B cell (primary cell): ENCODE measurements around the gene POU3F3. TPM values are rescaled to one million over a fixed set of nuclear protein-coding genes. Genes with fewer than 3 reads are reported as not detected.

Experiments
- ATAC-seq: fragments of 200-7000 bp; cut with Tn5 transposase; one replicate; pipeline ENCODE4 v1.10.0; 2021; ENCODE audit warnings: low read depth, mild to moderate bottlenecking, moderate number of reproducible peaks, moderate library complexity
- CTCF ChIA-PET: fragments of 350-600 bp; sonication (Branson Sonifier 250); formaldehyde crosslinking; loops from one replicate; lab custom pipeline; 2021; ENCODE audit warnings: antibody characterized with exemption, inconsistent platforms; lab: Charles Lee
- POLR2A ChIA-PET: fragments of 350-600 bp; sonication (Branson Sonifier 250); formaldehyde crosslinking; loops from one replicate; lab custom pipeline; 2021; ENCODE audit warnings: antibody characterized with exemption; lab: Charles Lee
- DNase-seq: peaks from one replicate; pipeline ENCODE4 v3.0.0; 2013
- H2AFZ ChIP-seq: 2 replicates; pipeline ENCODE4 v1.6.1; 2012; ENCODE audit warnings: mild to moderate bottlenecking, low read depth, low read length; ENCODE audit not compliant: insufficient read depth, poor library complexity, severe bottlenecking
- H3K27ac ChIP-seq, 2 donors: 1 replicate in 1 of 2; 2 replicates in 1 of 2; pipeline ENCODE4 v1.5.1; 2012 to 2013; ENCODE audit warnings: low read length in 2 of 2, mild to moderate bottlenecking in 2 of 2, moderate library complexity in 1 of 2
- H3K27me3 ChIP-seq, 4 experiments: fragments of 200-600 bp in 1 of 4; sonication (generic) in 1 of 4; replicated peaks in 1 of 4; 1 replicate in 2 of 4; 2 replicates in 2 of 4; pipeline versions ENCODE4 v1.6.1 to v1.7.0; 2013 to 2016; ENCODE audit warnings: low read length in 3 of 4, mild to moderate bottlenecking in 2 of 4, mixed read lengths in 1 of 4, moderate library complexity in 1 of 4; ENCODE audit not compliant: insufficient read depth in 4 of 4, control insufficient read depth in 3 of 4; ENCODE audit errors: control extremely low read depth in 1 of 4
- H3K36me3 ChIP-seq, 2 experiments: replicated peaks in 1 of 2; 1 replicate in 1 of 2; 2 replicates in 1 of 2; pipeline versions ENCODE4 v1.6.1 to v1.7.1; 2013; ENCODE audit warnings: low read length in 1 of 2; ENCODE audit not compliant: insufficient read depth in 2 of 2, control insufficient read depth in 1 of 2; ENCODE audit errors: control extremely low read depth in 1 of 2, extremely low read depth in 1 of 2
- H3K4me1 ChIP-seq, 2 donors: fragments of 200-600 bp in 1 of 2; sonication (generic) in 1 of 2; 1 replicate in 1 of 2; 2 replicates in 1 of 2; pipeline versions ENCODE4 v1.5.1 to v1.6.1; 2013 to 2017; ENCODE audit warnings: low read length in 2 of 2; ENCODE audit not compliant: control insufficient read depth in 2 of 2, insufficient read depth in 2 of 2
- H3K4me2 ChIP-seq: replicated peaks from 2 replicates; pipeline ENCODE3; 2012; ENCODE audit warnings: mild to moderate bottlenecking, low read depth, low read length; ENCODE audit not compliant: poor library complexity, severe bottlenecking
- H3K4me3 ChIP-seq, 5 experiments: fragments of 200-600 bp in 1 of 5; sonication (generic) in 1 of 5; 1 replicate in 3 of 5; 2 replicates in 2 of 5; pipeline versions ENCODE4 v1.5.1 to v1.7.0; 2011 to 2016; ENCODE audit warnings: low read length in 4 of 5, mild to moderate bottlenecking in 4 of 5, low read depth in 2 of 5, control low read depth in 1 of 5, moderate library complexity in 1 of 5; ENCODE audit not compliant: insufficient read depth in 1 of 5; ENCODE audit errors: control extremely low read depth in 1 of 5, extremely low read depth in 1 of 5
- H3K79me2 ChIP-seq: fragments of 200-600 bp; sonication (generic); one replicate; pipeline ENCODE4 v1.6.0; 2016; ENCODE audit warnings: low read length; ENCODE audit not compliant: control insufficient read depth, insufficient read depth
- H3K9ac ChIP-seq: fragments of 200-600 bp; sonication (generic); 2 replicates; pipeline ENCODE4 v1.6.1; 2017; ENCODE audit warnings: mild to moderate bottlenecking, low read length, moderate library complexity
- H3K9me3 ChIP-seq, 3 donors: one replicate each; pipeline versions ENCODE4 v1.6.1 to v1.7.1; 2013; ENCODE audit warnings: low read length in 2 of 3; ENCODE audit not compliant: control insufficient read depth in 2 of 3, insufficient read depth in 1 of 3; ENCODE audit errors: control extremely low read depth in 1 of 3
- H4K20me1 ChIP-seq: 2 replicates; pipeline ENCODE4 v1.6.0; 2012; ENCODE audit warnings: mild to moderate bottlenecking, low read length; ENCODE audit not compliant: insufficient read depth, control insufficient read depth, poor library complexity, severe bottlenecking
- H3K27ac Mint-ChIP-seq: one replicate; pipeline ENCODE4 v1.8.0; 2021; ENCODE audit warnings: mixed read lengths
- H3K27me3 Mint-ChIP-seq: one replicate; pipeline ENCODE4 v1.8.0; 2021; ENCODE audit warnings: mixed read lengths
- H3K4me1 Mint-ChIP-seq: one replicate; pipeline ENCODE4 v1.8.0; 2021; ENCODE audit warnings: mixed read lengths
- H3K4me3 Mint-ChIP-seq: one replicate; pipeline ENCODE4 v1.8.0; 2021; ENCODE audit warnings: mixed read lengths
- H3K9me3 Mint-ChIP-seq: one replicate; pipeline ENCODE4 v1.8.0; 2022; ENCODE audit warnings: mixed read lengths; ENCODE audit not compliant: insufficient read depth
- EZH2 ChIP-seq: IDR thresholded peaks from 2 replicates; pipeline ENCODE4 v1.6.1; 2012; ENCODE audit warnings: borderline replicate concordance, low read depth, mild to moderate bottlenecking, moderate library complexity, low read length; ENCODE audit not compliant: insufficient read depth, poor library complexity, severe bottlenecking
- WGBS: methylation state at CpG from one replicate; pipeline ENCODE4 v1.1.5; 2013; ENCODE audit warnings: missing lambda C conversion rate; ENCODE audit not compliant: insufficient coverage; 5-methylcytosine and 5-hydroxymethylcytosine counted together
- intact Hi-C: fragments of 100-400 bp; cut with micrococcal nuclease; formaldehyde crosslinking; loops from one replicate; pipeline ENCODE4 v1.10.0; 2022
- polyA plus RNA-seq: library from polyadenylated mRNA; depleted of rRNA; stranded (reverse); fragments of >200 nt; gene quantifications from 2 replicates; pipeline ENCODE4 v1.2.3, GENCODE V29; 2012
- total RNA-seq, 2 donors: library from RNA; stranded (reverse); fragments of 120-200 nt in 1 of 2; gene quantifications; 1 replicate in 1 of 2; 2 replicates in 1 of 2; pipeline versions ENCODE4 v1.2.3 to v1.2.4, GENCODE V29; 2013 to 2022
- TF ChIP-seq, protein P1 (sequence below): fragments of 200-600 bp; IDR thresholded peaks from one replicate; pipeline ENCODE4 v1.8.0; 2022; ENCODE audit warnings: antibody characterized with exemption, mild to moderate bottlenecking

POU3F3 gene
- total and polyA plus RNA-seq, 2 donors (not counting 1 experiment from before 2014, with no cell fraction given) = 0.03 to 0.12 TPM

DNA sequence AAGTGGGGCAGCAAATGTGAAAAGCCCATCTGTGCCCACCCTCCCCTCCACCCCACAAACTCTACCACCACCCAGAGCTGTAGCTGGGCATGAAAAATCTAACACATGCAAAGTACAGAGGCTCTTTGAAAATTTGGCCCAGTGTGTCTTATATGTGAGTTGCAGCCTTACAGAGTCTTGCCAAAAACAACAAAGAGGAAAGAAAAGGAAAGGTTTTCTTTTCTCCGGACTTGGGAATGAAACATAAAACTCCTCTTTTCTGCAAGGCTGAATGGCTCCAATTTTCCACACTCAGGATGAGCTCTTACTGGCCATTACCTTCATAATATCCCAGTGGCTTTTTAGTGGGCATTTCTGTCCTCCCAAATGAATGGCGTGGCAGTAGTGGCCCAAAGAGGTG lies 27.9 kb upstream of the POU3F3 start:
- Histone ChIP-seq H3K4me1 (no peaks in the 10 kb centered on the region), H3K4me2 (no peak overlapping the region), H3K4me3 (no peak overlapping the region), H3K27me3 (peaks cover 0 to 4% (median 0%) of the 10 kb centered on the region in 4 experiments), H3K9me3 (peaks cover 0 to 4% (median 0%) of the 10 kb centered on the region in 3 donors), H2AFZ (no peak overlapping the region), H3K9ac (no peak overlapping the region), H4K20me1 (no peaks in the 10 kb centered on the region), H3K36me3 (no peaks in the 10 kb centered on the region), H3K27ac (no peak overlapping the region), H3K79me2 (no peaks in the 10 kb centered on the region)
- DNase-seq (no peak), ATAC-seq (no peak)
- WGBS = no CpG with 5 or more reads among the region's 2 CpGs
- H3K4me1 Mint-ChIP-seq = no peaks in the 10 kb centered on the region
- POLR2A ChIA-PET = no interaction called here
- no peak for TF ChIP-seq EZH2
- TF ChIP-seq, protein P1, sequence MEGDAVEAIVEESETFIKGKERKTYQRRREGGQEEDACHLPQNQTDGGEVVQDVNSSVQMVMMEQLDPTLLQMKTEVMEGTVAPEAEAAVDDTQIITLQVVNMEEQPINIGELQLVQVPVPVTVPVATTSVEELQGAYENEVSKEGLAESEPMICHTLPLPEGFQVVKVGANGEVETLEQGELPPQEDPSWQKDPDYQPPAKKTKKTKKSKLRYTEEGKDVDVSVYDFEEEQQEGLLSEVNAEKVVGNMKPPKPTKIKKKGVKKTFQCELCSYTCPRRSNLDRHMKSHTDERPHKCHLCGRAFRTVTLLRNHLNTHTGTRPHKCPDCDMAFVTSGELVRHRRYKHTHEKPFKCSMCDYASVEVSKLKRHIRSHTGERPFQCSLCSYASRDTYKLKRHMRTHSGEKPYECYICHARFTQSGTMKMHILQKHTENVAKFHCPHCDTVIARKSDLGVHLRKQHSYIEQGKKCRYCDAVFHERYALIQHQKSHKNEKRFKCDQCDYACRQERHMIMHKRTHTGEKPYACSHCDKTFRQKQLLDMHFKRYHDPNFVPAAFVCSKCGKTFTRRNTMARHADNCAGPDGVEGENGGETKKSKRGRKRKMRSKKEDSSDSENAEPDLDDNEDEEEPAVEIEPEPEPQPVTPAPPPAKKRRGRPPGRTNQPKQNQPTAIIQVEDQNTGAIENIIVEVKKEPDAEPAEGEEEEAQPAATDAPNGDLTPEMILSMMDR = no peak
- no peak overlapping the region for H3K27ac Mint-ChIP-seq
- H3K9me3 Mint-ChIP-seq = peaks cover 2% of the 10 kb centered on the region
- intact Hi-C loops = no loop called here
- CTCF ChIA-PET = no interaction called here
- no peak overlapping the region for H3K4me3 Mint-ChIP-seq
- H3K27me3 Mint-ChIP-seq = peaks cover 34% of the 10 kb centered on the region

- Histone ChIP-seq H3K4me2 (no peak overlapping the region), H3K4me1 (no peaks in the 10 kb centered on the region), H3K4me3 (no peak overlapping the region), H3K79me2 (no peaks in the 10 kb centered on the region), H3K36me3 (no peaks in the 10 kb centered on the region), H2AFZ (no peak overlapping the region), H3K27ac (no peak overlapping the region), H3K27me3 (peaks cover 0 to 5% (median 2%) of the 10 kb centered on the region in 4 experiments), H4K20me1 (no peaks in the 10 kb centered on the region), H3K9ac (no peak overlapping the region), H3K9me3 (no peaks in the 10 kb centered on the region)
- Mint-ChIP-seq H3K9me3 (no peaks in the 10 kb centered on the region), H3K4me1 (no peaks in the 10 kb centered on the region), H3K27ac (no peak overlapping the region), H3K4me3 (no peak overlapping the region), H3K27me3 (peaks cover 38% of the 10 kb centered on the region)
- ChIA-PET CTCF (no interaction called here), POLR2A (no interaction called here)
- WGBS = 100% methylated on average over 1 of the region's 1 CpG
- TF ChIP-seq, protein P1 = no peak
- TF ChIP-seq EZH2 = no peak
- no peak for ATAC-seq
- intact Hi-C loops = no loop called here
- DNase-seq = no peak
Observed at GRCh38 chr2:104831742-104832141, 22.2 kb upstream of the POU3F3 start.
